Stimulated activated CD4-positive, alpha-beta T cell treated with anti-CD3 and anti-CD28 coated beads, Interleukin-1b, Interleukin-23, amount 100 ng/mL, for 1 hour (primary cell): ENCODE data around the gene C6orf163.
A peak's percentile ranks its signal among the peaks of the same experiment; 100 is the strongest.
"Not testable (repeated sequence)": the region's sequence is repeated elsewhere in the genome, so short reads cannot be mapped to it uniquely, and the experiment has no call there.

ENCODE experiments used
- DNase-seq, 2 donors: peaks; one replicate each; pipeline ENCODE4 v3.0.0-alpha.2; 2020; ENCODE audit warnings: low read depth in 2 of 2

C6orf163 gene

DNA sequence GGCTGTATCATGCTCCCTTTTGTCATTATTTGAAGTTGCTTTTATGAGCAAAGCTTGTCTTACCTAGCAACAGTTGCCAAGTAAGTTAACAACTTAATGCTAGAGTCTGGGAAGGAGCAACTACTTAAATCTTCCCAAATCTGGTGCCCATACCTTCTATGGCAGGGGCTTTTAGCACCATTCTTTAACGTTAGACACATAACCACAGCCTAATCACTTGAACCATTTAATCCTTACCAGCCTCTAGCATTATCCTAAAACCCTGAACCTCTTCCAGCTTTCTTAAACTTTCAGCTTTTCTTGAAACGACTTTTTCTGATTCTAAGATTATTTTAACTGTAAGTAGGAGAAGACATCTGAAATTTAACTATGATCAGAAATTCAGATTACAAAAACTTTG lies at the start of gene C6orf163:
Gene C6orf163, plus strand, starts transcription at position 83 of the 400 bp plus-strand sequence. Its CDS starts 287 bp downstream, at position 370.
- no peak for DNase-seq

DNA sequence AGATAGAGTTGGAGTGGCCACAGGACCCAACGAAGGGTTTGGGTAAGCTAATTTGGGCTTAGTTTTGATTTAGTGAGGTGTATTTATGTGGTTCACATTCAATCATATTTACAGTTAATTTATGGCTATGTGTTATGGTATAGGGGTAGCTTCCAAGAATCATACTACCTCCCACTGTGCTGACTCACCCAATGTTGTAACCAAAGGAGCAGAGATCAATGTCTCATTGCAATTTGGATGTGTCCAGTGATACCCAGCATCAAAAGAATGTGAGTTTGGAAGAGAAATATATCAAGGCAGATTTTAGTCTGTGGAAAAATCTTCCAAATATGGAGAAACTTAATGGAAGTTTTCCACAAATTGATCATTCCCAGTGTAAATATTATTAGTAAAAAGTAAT lies 47.5 kb upstream of the C6orf163 start:
- DNase-seq: no peak

DNA sequence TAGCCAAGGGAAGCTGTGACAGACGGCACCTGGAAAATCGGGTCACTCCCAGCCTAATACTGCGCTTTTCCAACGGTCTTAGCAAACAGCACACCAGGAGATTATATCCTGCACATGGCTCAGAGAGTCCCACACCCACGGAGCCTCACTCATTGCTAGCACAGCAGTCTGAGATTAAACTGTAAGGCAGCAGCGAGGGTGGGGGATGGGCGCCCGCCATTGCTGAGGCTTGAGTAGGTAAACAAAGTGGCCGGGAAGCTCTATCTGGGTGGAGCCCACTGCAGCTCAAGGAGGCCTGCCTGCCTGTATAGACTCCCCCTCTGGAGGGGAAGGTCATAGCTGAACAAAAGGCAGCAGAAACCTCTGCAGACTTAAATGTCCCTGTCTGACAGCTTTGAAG lies 43.3 kb upstream of the C6orf163 start:
- DNase-seq: not testable (repeated sequence)

DNA sequence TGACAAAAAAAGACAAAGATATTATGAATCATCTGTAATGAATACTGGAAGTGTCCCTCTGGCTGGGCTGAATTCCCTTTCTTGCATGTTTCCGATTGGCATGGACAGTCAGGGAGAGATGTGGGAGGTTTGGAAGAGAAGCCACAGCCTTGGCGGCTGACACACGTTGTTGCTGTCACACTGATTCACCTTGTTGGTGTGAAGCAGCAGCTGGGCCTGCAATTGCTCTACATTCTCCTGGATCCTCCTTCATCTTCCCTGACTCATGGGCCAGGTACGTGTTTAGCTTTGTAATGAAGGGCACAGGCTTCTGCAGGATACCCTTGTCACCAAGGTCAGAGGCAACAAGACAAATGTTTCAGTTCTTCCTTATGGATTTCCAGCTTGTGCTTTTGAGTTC lies 35.6 kb upstream of the C6orf163 start:
- DNase-seq: no peak

DNA sequence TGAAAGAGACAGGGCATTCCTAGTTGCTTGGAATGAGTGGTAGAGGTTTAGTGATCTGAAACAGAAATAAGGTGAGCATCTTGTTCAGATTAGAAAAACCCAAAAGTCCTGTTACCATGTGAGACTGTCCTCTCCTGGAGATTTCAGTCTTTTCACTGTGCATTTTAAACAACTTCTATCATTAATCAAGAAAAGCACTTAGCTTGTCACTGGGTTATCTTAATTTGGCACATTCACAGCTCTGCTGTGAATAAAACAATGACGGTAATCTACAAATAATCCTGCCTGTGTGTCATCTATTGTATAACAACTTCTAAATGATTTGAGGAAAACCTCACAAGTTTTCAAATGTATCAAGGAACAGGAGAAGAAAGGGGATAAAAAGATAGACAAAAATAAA lies 31.8 kb upstream of the C6orf163 start:
- DNase-seq: no peak

- DNase-seq: no peak
Measured at GRCh38 chr6:87315071-87315470, 29.5 kb upstream of the C6orf163 start.

GRCh38 chr6:87319271-87319987 lies 25.2 kb upstream of the C6orf163 start:
- DNase-seq: no peak

- DNase-seq: peak; percentile 53 to 79
Measured at GRCh38 chr6:87322304-87323212, 22.1 kb upstream of the C6orf163 start, which contains the start of gene SMIM8. TSS of gene SMIM8 (plus strand) at chr6:87322588. CDS start at chr6:87337032, 14,444 bp downstream.

DNA sequence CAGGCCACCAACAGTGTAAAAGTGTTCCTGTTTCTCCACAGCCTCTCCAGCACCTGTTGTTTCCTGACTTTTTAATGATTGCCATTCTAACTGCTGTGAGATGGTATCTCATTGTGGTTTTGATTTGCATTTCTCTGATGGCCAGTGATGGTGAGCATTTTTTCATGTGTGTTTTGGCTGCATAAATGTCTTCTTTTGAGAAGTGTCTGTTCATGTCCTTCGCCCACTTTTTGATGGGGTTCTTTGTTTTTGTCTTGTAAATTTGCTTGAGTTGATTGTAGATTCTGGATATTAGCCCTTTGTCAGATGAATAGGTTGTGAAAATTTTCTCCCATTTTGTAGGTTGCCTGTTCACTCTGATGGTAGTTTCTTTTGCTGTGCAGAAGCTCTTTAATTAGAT lies 20.7 kb upstream of the C6orf163 start:
- DNase-seq: not testable (repeated sequence)

GRCh38 chr6:87330961-87331360 lies 13.7 kb upstream of the C6orf163 start:
- no peak for DNase-seq

GRCh38 chr6:87333033-87333432 lies 11.6 kb upstream of the C6orf163 start:
- no peak for DNase-seq

- no peak for DNase-seq
Measured at GRCh38 chr6:87333591-87334181, 10.9 kb upstream of the C6orf163 start.

- no peak for DNase-seq
Measured at GRCh38 chr6:87334683-87335082, 9.9 kb upstream of the C6orf163 start.

DNA sequence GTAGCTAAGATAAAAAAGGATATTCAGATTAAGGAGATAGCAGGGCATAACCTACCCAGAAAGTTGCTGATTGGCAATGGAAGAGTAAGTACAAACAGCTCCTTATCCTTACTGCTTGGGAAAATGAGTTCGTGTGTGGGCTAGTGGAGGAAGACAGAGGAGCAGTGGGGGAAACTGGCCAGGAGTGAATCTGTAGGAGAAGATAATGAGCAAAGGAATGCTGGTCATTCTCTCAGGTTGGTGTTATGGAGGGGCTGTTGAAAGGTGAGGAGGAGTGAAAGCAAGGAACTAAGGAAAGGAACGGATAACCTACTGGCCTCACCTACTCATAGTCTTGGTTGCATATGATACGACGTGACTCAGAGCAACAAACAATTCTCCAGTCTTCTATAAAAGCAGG lies 8.2 kb upstream of the C6orf163 start:
- no peak for DNase-seq

DNA sequence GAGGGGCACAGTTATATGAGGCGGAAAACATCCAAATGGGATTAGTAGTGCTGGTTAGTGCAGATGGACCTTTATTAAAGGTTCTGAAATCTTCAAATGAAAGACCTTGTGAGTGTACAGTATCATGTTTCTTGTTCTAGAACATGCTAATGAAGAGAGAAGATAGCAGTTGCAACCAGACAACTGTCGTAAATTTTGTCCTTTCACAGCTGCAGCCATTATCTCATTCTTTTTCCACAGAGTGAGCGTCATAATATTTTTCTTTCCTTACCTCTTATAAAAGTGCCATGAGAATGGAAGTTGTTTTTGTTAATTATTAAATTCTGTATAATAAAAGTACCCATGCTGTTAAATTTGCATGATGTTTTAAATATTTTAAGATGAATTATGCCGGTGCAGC lies 4.4 kb upstream of the C6orf163 start:
- no peak for DNase-seq

GRCh38 chr6:87341158-87341557 lies 3.5 kb upstream of the C6orf163 start:
- no peak for DNase-seq

DNA sequence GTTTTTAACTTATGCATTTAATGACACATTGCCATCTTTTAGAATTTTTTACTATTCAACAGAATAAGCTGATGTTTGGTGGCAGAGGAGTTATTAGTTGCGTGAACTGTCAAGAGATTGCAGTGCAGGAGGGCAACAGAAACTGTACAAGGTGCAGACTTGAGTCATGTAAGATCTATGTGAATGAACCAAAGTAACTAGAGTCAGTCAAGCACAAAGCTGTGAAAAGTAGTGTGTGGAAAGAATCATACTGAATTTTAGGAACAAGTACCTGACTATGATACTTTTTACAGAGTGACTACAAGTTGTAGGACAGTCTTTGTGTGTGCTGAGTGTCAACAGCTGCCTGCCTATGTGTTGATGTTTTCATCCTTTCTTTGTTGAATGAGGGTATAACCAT lies 2.7 kb upstream of the C6orf163 start:
- DNase-seq: no peak

DNA sequence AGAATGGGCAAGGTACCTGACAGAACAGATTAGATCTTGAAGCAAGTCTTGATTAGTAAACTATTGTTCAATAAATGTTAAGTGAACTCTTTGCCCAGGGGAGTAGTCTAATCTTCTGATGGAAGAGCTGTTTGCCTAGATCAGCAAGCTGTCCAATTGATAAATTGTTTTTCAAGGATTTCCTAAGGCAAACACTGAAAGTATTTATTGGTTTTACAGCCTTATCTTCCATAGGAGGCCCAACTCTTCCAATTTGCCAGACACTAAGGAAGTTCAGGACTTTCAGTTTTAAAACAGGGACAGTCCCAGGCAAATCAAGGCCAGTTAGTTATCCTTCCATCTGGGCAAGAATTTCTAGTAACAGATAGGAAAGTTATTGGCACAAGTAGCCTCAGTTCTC lies 1.8 kb upstream of the C6orf163 start:
- DNase-seq: no peak

DNA sequence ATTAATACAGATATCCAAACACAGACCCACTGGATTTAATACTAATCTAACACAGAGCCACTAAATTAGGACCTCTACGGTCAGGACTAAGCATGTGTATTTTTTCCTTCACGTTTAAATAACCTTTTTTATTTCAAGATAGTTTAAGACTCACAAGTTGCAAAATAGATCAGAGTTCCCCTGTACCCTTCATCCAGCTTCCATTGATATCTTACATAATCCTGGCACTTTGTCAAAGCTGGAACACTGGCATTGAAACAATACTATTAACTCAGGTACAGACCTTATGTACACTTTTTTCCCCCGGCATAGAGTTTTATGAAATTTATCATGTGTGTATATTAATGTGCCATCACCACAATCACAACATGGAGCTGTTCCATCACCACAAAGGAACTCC lies 2.1 kb downstream of the C6orf163 start:
- DNase-seq: no peak

DNA sequence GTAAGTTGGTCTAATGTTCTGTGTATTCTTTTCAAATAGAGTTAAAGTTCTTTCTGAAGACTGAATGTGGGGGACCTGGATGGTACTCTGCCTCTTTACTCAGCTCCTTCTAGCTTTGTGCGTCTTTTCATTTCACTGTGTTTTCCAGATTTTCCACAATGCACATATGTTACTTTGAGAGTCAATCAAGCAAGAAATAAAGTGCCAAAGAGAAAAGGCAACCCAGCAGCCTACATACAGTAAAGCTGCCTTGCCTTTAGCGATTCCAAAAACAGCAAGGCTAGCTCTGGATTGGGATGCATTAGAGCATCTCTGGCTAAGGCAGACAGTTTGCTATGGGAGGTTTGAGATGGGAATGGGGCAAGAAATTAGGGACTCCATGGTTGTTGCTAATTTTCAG lies 5.3 kb downstream of the C6orf163 start:
- DNase-seq: no peak

DNA sequence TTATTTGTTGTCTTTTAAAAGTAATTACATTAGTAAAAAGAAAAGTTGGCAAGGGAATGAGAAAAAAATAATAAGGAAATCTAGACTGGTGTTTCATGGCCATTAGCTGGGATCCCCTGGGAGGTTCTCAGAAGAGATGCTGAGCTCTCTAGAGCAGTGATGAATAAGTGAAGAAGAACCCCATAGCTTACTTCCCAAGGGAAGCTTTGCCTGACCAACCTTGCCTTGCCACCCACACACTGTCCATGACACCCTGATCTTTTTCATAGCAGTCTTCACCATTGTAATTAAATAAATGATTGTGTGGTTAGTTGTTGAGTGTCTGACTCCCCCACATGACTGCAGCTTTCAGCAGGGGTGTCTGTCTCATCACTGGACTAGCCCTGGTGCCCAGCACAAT lies 5.9 kb downstream of the C6orf163 start:
- no peak for DNase-seq

DNA sequence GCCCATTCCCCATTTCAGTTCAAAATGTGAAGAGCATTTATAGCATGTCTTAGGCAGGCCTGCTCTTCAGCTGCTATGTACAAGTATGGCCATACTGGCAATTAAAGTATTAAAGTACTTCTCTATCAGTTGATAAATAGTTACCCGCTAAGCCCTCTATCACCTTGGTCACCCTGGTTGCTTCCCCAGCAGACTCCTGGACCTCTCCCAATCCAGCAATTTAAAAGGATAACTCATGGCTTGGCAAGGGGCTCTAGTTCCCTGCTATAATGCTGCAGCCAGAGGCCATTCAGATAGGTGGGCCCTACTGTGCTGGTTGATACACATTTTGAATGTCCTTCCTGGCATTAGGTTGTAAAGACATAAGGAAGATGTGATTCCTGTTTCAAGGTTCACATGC lies 7.0 kb downstream of the C6orf163 start:
- no peak for DNase-seq

DNA sequence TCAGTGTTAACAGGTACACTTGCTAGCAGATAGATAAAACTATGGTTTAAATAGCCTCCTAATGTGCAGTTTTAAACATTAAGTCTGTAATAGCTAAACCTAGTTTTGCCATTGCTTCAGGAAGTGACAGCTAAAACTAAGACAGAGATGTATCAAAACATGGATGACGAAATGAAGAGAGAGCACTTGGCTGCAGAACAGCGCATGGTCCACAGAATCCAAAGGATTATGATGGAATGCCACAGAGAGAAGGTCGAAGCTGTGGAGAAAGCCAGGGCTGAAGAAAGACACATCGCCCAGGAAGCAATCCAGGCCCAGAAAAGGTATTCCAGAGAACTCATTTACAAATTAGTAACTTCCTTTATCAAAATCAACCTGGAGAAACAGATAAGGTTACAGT lies 11.6 kb downstream of the C6orf163 start:
- DNase-seq: no peak
